ENCODE data around the gene NEURL1.
"Not testable (repeated sequence)": the region's sequence is repeated elsewhere in the genome, so short reads cannot be mapped to it uniquely, and the experiment has no call there.

The NEURL1 gene

DNA sequence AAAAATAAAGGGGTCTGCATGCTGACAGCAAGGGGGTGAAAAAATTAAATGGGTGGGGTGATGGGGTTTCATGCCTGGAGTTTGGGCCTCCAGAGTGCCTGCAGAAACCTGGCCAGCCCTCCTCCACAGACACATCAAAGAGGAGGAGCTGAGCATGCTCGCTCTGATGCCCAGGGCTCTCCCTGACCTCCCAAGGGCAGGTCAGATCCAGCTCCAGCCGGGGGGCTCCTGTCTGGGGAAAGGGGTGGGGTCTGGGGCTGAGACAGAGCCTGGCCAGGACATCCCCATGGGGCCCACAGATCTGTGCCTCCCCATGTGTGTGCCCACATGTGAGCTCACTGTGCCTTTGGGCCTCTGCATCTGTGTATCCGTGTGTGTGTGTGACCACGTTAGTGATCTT lies 33.9 kb upstream of the NEURL1 start:
- DNase-seq = no peak

DNA sequence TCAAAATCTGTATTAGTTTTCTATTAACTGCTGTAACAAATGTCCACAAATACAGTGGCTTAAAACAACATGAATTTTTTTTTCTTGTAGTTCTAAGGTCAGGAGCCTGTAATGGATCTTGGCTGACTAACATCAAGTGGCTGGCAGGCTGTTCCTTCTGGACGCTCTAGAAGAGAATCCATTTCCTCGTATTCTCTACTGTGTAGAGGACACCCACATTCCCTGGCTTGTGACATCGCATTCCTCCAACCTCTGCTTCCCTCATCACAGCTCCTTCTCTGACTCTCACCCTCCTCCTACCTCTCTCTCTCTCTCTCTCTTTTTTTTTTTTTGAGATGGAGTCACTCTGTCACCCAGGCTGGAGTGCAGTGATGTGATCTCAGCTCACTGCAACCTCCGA lies 30.0 kb upstream of the NEURL1 start:
- no peak for DNase-seq

DNA sequence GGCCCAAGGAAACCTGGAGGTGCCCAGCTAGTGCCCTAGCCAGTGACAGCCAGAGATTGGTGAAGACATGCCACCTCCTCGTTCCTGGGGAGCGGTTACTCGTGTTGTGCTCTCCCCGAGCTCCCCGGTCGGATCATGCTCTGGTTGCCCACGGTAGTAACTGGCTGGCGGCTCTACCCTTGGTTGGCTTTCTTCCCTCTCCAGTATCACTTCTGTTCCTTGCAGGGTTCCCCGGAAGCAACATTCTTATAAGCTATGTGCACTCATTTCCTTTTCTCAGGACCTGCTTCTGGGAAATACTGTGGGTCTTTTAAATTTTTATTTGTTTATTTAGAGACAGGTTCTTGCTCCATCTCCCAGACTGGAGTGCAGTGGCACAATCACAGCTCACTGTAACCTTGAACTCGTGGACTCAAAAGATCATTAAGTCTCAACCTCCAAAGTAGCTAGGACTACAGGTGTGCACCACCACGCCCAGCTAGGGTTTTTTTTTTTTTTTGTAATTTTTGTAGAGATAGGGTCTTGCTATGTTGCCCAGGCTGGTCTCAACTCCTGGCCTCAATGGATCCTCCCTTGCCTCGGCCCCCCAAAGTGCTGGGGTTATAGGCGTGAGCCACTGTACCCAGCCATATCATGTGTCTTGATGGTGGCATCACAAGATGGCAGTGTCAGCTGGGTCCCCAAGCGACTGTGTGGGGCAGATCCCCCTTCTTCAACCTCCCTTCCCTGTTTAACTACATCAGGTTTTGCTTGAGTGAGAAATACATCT lies 27.9 kb upstream of the NEURL1 start:
- no peak for DNase-seq

DNA sequence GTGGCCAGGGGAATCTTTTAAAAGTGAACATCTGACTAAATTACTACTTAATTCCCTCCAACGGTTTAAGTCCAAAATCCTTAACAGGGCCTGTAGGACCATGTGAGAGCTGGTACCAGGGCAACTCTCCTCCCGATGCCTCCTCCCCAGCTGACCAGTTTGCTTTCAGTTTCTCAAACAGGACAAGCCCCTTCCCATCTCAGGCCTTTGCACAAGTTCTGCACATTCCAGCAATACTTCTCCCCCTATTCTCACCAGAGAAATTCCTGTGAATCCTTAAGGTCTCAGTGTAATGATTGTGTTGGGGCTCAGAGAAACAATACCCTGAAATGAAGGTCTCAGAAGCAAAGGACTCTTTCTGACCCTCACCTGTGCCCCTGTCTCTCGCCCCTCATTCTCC lies 26.8 kb upstream of the NEURL1 start:
- DNase-seq = no peak

GRCh38 chr10:103467406-103467805 lies 26.1 kb upstream of the NEURL1 start:
- DNase-seq = no peak

- DNase-seq = no peak
Observed at GRCh38 chr10:103469201-103469600, 24.3 kb upstream of the NEURL1 start.

GRCh38 chr10:103470761-103471653 lies 22.5 kb upstream of the NEURL1 start:
- DNase-seq = no peak

GRCh38 chr10:103472005-103472404 lies 21.5 kb upstream of the NEURL1 start:
- no peak for DNase-seq

DNA sequence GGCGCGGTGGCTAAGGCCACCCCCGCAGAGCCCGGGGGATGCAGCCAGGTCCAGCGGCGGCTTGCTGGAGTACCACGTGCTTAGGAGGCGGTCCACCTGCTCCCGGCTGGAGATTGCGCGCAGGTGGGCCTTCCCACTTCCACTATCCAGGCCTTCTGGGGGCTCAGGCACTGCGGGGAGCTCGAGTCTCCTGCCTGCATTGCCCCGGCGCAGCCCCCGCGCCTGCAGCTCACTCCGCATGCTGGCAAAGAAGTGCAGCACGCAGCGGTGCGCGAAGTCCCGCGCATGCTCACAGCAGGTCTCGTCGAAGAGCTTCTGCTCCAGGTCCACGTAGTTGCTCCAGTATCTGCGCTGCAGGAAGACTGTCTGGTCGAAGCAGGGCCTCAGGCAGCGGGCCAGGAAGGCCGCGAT lies 20.2 kb upstream of the NEURL1 start:
- no peak for DNase-seq

DNA sequence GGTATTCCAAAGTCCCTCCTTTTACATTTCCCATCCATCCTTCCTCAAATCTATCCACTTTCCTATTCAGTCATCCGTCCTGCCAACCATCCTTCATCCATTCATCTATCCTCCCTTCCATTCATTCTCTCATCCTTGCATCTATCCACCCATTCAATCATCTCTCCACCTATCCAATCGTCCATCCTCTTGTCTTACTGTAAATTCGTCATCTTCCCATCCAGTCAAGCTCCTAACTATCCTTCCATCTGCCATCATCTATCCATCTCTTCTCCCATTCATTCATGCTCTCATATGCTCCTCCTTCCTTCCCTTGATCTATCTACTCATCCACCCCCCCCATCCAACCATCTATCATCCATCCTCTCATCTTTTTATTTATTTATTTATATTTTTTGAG lies 19.4 kb upstream of the NEURL1 start:
- DNase-seq = no peak

DNA sequence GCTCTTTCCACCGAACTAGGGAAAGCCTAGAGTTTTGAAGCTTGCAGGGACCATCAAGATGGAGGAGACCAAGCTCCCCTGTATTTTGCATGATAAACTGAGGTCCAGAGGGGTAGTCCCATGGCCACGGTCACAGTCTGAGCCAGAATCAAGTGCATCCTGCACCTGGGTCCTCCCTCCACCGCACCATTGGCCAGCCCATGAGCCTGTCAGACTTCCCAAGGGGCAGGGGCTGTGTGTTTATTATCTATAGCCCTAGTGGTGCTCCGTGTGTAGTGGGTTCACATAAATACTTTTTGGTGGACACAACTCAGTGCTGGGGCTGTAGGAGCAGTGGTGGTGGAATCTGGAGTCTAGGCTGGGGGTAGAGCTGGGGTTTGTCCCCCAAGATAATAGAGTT lies 18.1 kb upstream of the NEURL1 start:
- DNase-seq = no peak

DNA sequence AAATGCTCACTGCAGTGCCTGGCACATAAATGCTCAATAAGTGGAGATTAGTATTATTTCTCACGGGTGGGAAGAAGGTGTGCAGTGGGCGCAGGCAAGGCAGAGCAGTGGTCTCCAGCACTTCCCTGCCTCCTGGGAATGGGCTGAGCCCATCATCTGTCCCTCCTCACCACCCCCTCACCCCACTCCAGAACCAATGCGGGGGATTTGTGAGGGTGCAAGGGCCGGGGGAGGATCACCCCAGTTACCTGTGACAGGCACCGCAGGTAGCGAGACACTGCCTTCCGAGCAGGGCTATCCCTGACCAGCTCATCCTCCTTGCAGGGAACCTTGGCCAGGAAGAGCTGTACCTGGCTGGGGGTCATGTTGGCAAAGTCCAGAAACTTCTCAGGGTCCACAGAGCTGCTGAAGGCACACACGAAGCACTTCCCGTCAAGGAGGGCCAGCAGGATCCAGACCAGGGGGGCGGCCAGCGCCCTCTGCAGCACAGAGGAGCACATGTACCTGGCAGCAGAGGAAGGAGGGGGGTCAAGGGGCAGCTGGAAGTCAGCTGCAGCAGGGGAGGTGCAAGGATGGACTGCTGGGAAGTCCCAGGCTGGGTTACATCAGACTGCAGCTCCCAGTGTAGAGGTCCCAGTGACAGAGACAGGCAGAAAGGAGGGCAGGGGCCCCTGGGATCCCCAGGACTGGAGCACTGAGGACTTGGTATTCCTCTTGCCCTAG lies 17.3 kb upstream of the NEURL1 start:
- no peak for DNase-seq

GRCh38 chr10:103478671-103479070 lies 14.8 kb upstream of the NEURL1 start:
- DNase-seq = no peak

- no peak for DNase-seq
Observed at GRCh38 chr10:103479135-103479534, 14.4 kb upstream of the NEURL1 start, which contains the start of gene CALHM3. Gene CALHM3 (minus strand): TSS chr10:103479240. CDS start chr10:103479032, 208 bp downstream.

DNA sequence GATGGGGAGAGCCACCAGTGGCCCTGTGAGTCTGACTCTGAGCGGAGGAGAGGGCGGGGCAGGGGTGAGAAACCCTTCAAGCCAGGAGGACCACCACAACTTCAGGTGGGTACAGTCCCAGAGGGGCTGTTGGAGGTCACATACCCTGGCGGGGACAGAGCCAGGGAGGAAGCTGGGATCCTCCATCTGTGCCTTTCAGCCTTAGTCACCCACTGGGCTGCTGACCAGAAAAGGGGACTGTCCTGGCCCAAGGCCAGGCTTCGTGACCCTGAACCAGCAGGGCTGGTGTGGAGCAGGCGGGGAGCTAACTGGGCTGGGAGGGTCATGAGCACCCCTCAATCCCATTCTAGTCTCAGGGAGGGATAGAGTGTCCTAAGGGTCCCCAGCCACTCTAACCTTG lies 13.0 kb upstream of the NEURL1 start:
- no peak for DNase-seq

DNA sequence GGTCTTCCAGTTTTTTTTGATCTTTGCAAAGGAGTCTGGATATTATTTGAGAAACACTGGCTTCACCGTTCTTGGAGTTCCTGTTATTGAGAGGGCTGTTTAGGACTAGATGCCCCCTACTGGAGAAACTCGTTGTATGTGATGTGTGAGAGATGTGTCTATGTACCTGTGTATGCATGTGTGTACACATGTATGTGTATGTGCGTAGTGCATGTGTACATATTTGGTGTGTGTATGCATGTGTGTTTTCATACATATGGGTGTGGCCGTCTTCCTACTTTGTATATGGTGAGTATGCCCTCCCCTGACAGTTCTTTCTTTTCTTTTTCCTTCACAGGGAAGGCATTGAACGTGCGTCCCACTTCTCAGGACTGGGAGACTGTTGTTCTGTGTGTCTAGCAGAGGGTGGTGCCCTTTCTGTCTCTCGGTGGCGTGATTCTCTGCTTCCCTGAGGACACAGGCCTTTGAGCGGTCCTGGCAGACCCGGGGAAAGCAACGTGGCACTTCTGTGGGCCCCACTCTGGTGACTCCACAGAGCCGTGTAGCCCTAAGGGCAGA lies 11.5 kb upstream of the NEURL1 start:
- DNase-seq = no peak

DNA sequence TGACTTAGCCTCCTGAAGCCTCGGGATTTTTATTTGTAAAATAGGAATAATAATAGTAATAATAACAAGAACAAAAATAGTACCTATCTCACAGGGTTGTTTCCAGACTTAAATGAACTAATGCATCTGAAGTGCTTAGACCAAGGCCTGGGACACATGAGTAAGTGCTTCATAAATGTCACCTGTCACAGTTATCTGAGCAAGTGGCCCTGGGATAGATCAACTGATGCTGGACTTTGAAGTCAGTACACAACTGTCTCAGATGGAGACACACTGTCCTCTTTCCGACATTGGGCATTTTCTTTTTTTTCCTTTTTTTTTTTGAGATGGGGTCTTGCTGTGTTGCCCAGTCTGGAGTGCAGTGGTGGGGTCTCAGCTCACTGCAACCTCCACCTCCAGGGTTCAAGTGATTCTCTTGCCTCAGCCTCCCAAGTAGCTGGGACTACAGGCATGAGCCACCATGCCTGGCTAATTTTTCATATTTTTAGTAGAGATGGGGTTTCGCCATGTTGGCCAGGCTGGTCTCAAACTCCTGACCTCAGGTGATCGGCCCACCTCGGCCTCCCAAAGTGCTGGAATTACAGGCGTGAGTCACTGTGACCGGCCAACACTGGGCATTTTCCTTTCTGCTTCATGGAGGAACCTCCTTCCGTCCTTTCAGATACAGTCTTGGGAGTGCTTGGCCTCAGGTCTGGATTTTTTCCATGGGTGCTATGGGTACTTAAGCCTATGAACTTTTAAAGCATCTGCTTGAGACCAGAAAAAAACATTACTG lies 6.7 kb upstream of the NEURL1 start:
- DNase-seq = not testable (repeated sequence)

- DNase-seq = no peak
Observed at GRCh38 chr10:103487410-103487708, 6.1 kb upstream of the NEURL1 start.

DNA sequence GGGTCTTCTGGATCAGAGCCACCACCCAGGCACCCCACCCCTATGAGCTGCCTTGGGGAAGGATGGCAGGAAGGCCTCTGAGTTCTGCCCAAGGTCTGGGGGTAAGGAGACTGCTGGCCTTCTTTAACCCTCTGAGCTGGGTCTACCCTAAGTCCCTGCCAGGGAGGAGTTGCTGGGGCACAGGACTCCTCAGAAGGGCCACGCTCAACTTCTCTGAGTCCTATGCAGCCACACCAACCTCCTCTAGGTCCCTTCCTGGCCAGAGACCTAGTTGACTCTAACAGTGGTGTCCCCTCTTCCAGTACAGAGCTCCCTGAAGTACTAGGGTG lies 2.6 kb upstream of the NEURL1 start:
- no peak for DNase-seq

- DNase-seq = peak; percentile 36
Observed at GRCh38 chr10:103491729-103492364, 1.7 kb upstream of the NEURL1 start.

- DNase-seq = no peak
Observed at GRCh38 chr10:103492655-103493261, 747 bp upstream of the NEURL1 start.

Measured in right kidney (tissue), 1 donor.